Measurements from ENCODE around the gene C10orf120.

GRCh38 chr10:122662231-122662630 is 37.4 kb downstream of the C10orf120 start:
- no peak for TF ChIP-seq EZH2 (IDR thresholded peaks at IDR 0.05; ENCODE audit: insufficient read depth, poor library complexity, severe bottlenecking)
- TF ChIP-seq EZH2phosphoT487 (IDR thresholded peaks at IDR 0.05; ENCODE audit: insufficient read depth, low read depth) = no peak
